GM23338 (cell line): ENCODE results near the gene TMEM163. TPM values are rescaled to one million over a fixed set of nuclear protein-coding genes. Genes with fewer than 3 reads are reported as not detected.

Experiments
- ATAC-seq: fragments of 200-7000 bp; cut with Tn5 transposase; 3 replicates; pipeline ENCODE4 v1.9.1; 2020
- DNase-seq: peaks from one replicate; pipeline ENCODE4 v3.0.0-alpha.2; 2015; ENCODE audit warnings: low spot score
- H2AFZ ChIP-seq: fragments of 200-600 bp; sonication (generic); 2 replicates; pipeline ENCODE4 v1.8.0; 2016; ENCODE audit warnings: antibody characterized with exemption, mild to moderate bottlenecking, moderate library complexity
- H3F3A ChIP-seq: fragments of 200-600 bp; sonication (generic); replicated peaks from 2 replicates; pipeline ENCODE4 v1.8.0; 2017; ENCODE audit warnings: antibody characterized with exemption, mixed run types, low read depth
- H3K27ac ChIP-seq: fragments of 200-600 bp; sonication (generic); 2 replicates; pipeline ENCODE4 v1.6.1; 2016; ENCODE audit warnings: low read depth
- H3K27me3 ChIP-seq: fragments of 200-600 bp; sonication (generic); 2 replicates; pipeline ENCODE4 v1.8.0; 2016; ENCODE audit warnings: mild to moderate bottlenecking, mixed run types, moderate library complexity; ENCODE audit not compliant: insufficient read depth
- H3K36me3 ChIP-seq: fragments of 200-600 bp; sonication (generic); 2 replicates; pipeline ENCODE4 v1.8.0; 2016; ENCODE audit warnings: mild to moderate bottlenecking; ENCODE audit not compliant: insufficient read depth
- H3K4me1 ChIP-seq: fragments of 200-600 bp; sonication (generic); 2 replicates; pipeline ENCODE4 v1.8.0; 2016; ENCODE audit warnings: mild to moderate bottlenecking, moderate library complexity; ENCODE audit not compliant: insufficient read depth
- H3K4me2 ChIP-seq: fragments of 200-600 bp; sonication (generic); 2 replicates; pipeline ENCODE4 v1.7.1; 2017; ENCODE audit warnings: mixed run types
- H3K4me3 ChIP-seq: fragments of 200-600 bp; sonication (generic); 2 replicates; pipeline ENCODE4 v1.6.1; 2016; ENCODE audit warnings: mixed run types
- H3K79me2 ChIP-seq: fragments of 200-600 bp; sonication (generic); replicated peaks from 2 replicates; pipeline ENCODE4 v1.8.0; 2017; ENCODE audit warnings: mild to moderate bottlenecking; ENCODE audit not compliant: insufficient read depth
- H3K9me2 ChIP-seq: fragments of 200-600 bp; sonication (generic); 2 replicates; pipeline ENCODE4 v1.8.0; 2017; ENCODE audit not compliant: insufficient read depth
- H4K20me1 ChIP-seq: fragments of 200-600 bp; sonication (generic); replicated peaks from 2 replicates; pipeline ENCODE4 v1.8.0; 2017; ENCODE audit warnings: mild to moderate bottlenecking; ENCODE audit not compliant: insufficient read depth
- H3K27ac Mint-ChIP-seq: 2 replicates; pipeline ENCODE4 v1.8.0; 2020; ENCODE audit warnings: inconsistent platforms, mild to moderate bottlenecking, moderate library complexity, mixed read lengths
- H3K27me3 Mint-ChIP-seq: 3 replicates; pipeline ENCODE4 v1.8.0; 2022; ENCODE audit warnings: low read depth, mild to moderate bottlenecking, moderate library complexity, mixed read lengths, inconsistent platforms; ENCODE audit not compliant: insufficient read depth, poor library complexity
- H3K36me3 Mint-ChIP-seq: 3 replicates; pipeline ENCODE4 v1.8.0; 2021; ENCODE audit warnings: low read depth, mild to moderate bottlenecking, inconsistent platforms, moderate library complexity, mixed read lengths
- H3K4me1 Mint-ChIP-seq: 3 replicates; pipeline ENCODE4 v1.8.0; 2020; ENCODE audit warnings: mild to moderate bottlenecking, inconsistent platforms, mixed read lengths
- H3K4me3 Mint-ChIP-seq: 3 replicates; pipeline ENCODE4 v1.8.0; 2021; ENCODE audit warnings: moderate library complexity, mild to moderate bottlenecking, inconsistent platforms, mixed read lengths
- H3K9me3 Mint-ChIP-seq: 3 replicates; pipeline ENCODE4 v1.8.0; 2020; ENCODE audit warnings: moderate library complexity, mild to moderate bottlenecking, inconsistent platforms, mixed read lengths
- CREB1 ChIP-seq: fragments of 250-450 bp; sonication (Bioruptor Pico); IDR thresholded peaks from 2 replicates; pipeline ENCODE4 v1.5.0; 2020; ENCODE audit warnings: low read depth, mild to moderate bottlenecking, moderate library complexity
- CTCF ChIP-seq, 2 experiments: fragments of 200-600 bp in 1 of 2; sonication (generic) in 1 of 2; conservative IDR thresholded peaks; 2 replicates each; pipeline versions ENCODE4 v1.5.1 to v1.6.1; 2016 to 2017; ENCODE audit warnings: antibody characterized with exemption in 2 of 2, low read depth in 2 of 2, mild to moderate bottlenecking in 2 of 2, moderate library complexity in 1 of 2
- ETS1 ChIP-seq: IDR thresholded peaks from 2 replicates; pipeline ENCODE4 v1.6.1; 2016; ENCODE audit warnings: antibody characterized with exemption
- EZH2 ChIP-seq: fragments of 200-600 bp; sonication (generic); IDR thresholded peaks from one replicate; pipeline ENCODE4 v1.8.0; 2017; ENCODE audit warnings: antibody characterized with exemption, mild to moderate bottlenecking, low read depth; ENCODE audit not compliant: unreplicated experiment
- EZH2phosphoT487 ChIP-seq: fragments of 200-600 bp; sonication (generic); IDR thresholded peaks from one replicate; pipeline ENCODE4 v1.8.1; 2018; ENCODE audit warnings: antibody characterized with exemption; ENCODE audit not compliant: unreplicated experiment
- JUNB ChIP-seq: IDR thresholded peaks from one replicate; pipeline ENCODE4 v1.6.1; 2016; ENCODE audit warnings: antibody characterized with exemption; ENCODE audit not compliant: unreplicated experiment
- NANOG ChIP-seq: IDR thresholded peaks from 2 replicates; pipeline ENCODE4 v1.6.1; 2016; ENCODE audit warnings: antibody characterized with exemption, borderline replicate concordance
- POLR2AphosphoS5 ChIP-seq: IDR thresholded peaks from 2 replicates; pipeline ENCODE4 v1.6.1; 2016; ENCODE audit warnings: antibody characterized with exemption, low read depth
- REST ChIP-seq: IDR thresholded peaks from one replicate; pipeline ENCODE4 v1.6.1; 2018; ENCODE audit warnings: antibody characterized with exemption; ENCODE audit not compliant: unreplicated experiment
- STAT1 ChIP-seq: IDR thresholded peaks from one replicate; pipeline ENCODE4 v1.6.1; 2016; ENCODE audit warnings: antibody characterized with exemption; ENCODE audit not compliant: unreplicated experiment
- ZNF114 ChIP-seq: fragments of 250-450 bp; sonication (Bioruptor Pico); IDR thresholded peaks from 2 replicates; pipeline ENCODE4 v1.5.0; 2020; ENCODE audit warnings: mild to moderate bottlenecking, moderate library complexity
- ZNF331 ChIP-seq: fragments of 250-450 bp; sonication (Bioruptor Pico); IDR thresholded peaks from 2 replicates; pipeline ENCODE4 v1.5.0; 2020; ENCODE audit warnings: low read depth, mild to moderate bottlenecking, moderate library complexity
- ZNF462 ChIP-seq: fragments of 250-450 bp; sonication (Bioruptor Pico); IDR thresholded peaks from 2 replicates; pipeline ENCODE4 v1.5.0; 2020; ENCODE audit warnings: mild to moderate bottlenecking, moderate library complexity
- polyA plus RNA-seq: library from polyadenylated mRNA; unstranded; fragments of >200 nt; fragmentation: Nextera tagmentation; extraction: Ambion mirVana; gene quantifications from 2 replicates; pipeline ENCODE4 v1.2.1, GENCODE V29; 2016
- total RNA-seq: library from RNA; depleted of rRNA; stranded (reverse); fragments of >200 nt; shearing (Covaris generic); gene quantifications from 2 replicates; pipeline ENCODE4 v1.2.3, GENCODE V29; 2014

TMEM163 gene
- total and polyA plus RNA-seq, 2 experiments from 2014 or later, result 1.1 to 1.8 TPM

- Histone ChIP-seq H3K4me3 (no peak overlapping the region), H3K4me1 (peaks cover 18% of the 10 kb centered on the region), H3K79me2 (no peaks in the 10 kb centered on the region), H3F3A (no peaks in the 10 kb centered on the region), H3K27me3 (no peaks in the 10 kb centered on the region), H2AFZ (no peak overlapping the region), H3K27ac (no peak overlapping the region), H3K4me2 (no peak overlapping the region), H3K9me2 (peaks cover 4% of the 10 kb centered on the region; the same call in 1 of the 2 replicates), H4K20me1 (no peaks in the 10 kb centered on the region), H3K36me3 (peaks cover 9% of the 10 kb centered on the region)
- DNase-seq (no peak), ATAC-seq (no peak)
- no peak for TF ChIP-seq STAT1
- TF ChIP-seq CREB1 (CRISPR knock-in tag), result no peak
- no peak for TF ChIP-seq EZH2phosphoT487
- no peak for TF ChIP-seq NANOG
- no peak for TF ChIP-seq ZNF331
- no peak for TF ChIP-seq ZNF462 (CRISPR knock-in tag)
- TF ChIP-seq POLR2AphosphoS5, result no peak
- no peak for TF ChIP-seq CTCF (conservative IDR thresholded peaks at IDR 0.05; ENCODE audit: low read depth in 2 of 2)
- TF ChIP-seq REST, result no peak
- no peak for TF ChIP-seq EZH2
- no peak for TF ChIP-seq JUNB
- TF ChIP-seq ZNF114 (CRISPR knock-in tag), result no peak
- TF ChIP-seq ETS1, result no peak
- Mint-ChIP-seq H3K4me1 (peaks cover 20% of the 10 kb centered on the region), H3K27ac (no peak overlapping the region), H3K27me3 (peaks cover 2% of the 10 kb centered on the region), H3K4me3 (no peak overlapping the region), H3K36me3 (peaks cover 25% of the 10 kb centered on the region), H3K9me3 (peaks cover 28% of the 10 kb centered on the region)
Observed at GRCh38 chr2:134594399-134594798, 124.4 kb downstream of the TMEM163 start.
